PC-3 (cell line): ENCODE measurements around the gene KCNH5. TPM values are rescaled to one million over a fixed set of nuclear protein-coding genes. Genes with fewer than 3 reads are reported as not detected.

Experiments
- ATAC-seq: fragments of 200-7000 bp; cut with Tn5 transposase; 2 replicates; pipeline ENCODE4 v1.9.1; 2020; ENCODE audit warnings: mild to moderate bottlenecking, moderate library complexity
- BruUV-seq: library from RNA; stranded (reverse); fragments of 400-500 nt; replicated peaks from 2 replicates; lab custom pipeline; 2021; lab: Mats Ljungman, UMichigan
- CTCF ChIA-PET: fragments of 300-600 bp; sonication (Branson Sonifier 250); formaldehyde crosslinking; loops from one replicate; lab custom pipeline; 2022; ENCODE audit warnings: antibody characterized with exemption; lab: Charles Lee
- POLR2A ChIA-PET: fragments of 300-600 bp; sonication (Branson Sonifier 250); formaldehyde crosslinking; loops from one replicate; lab custom pipeline; 2022; ENCODE audit warnings: antibody characterized with exemption; ENCODE audit not compliant: unreplicated experiment; lab: Charles Lee
- DNase-seq: peaks from one replicate; pipeline ENCODE4 v3.0.0-alpha.2; 2015
- H2AFZ ChIP-seq: fragments of 300-600 bp; sonication (generic); 2 replicates; pipeline ENCODE4 v1.6.0; 2016; ENCODE audit warnings: antibody characterized with exemption, low read length
- H3F3A ChIP-seq: fragments of 300-600 bp; sonication (generic); one replicate; pipeline ENCODE4 v1.6.0; 2017; ENCODE audit warnings: antibody characterized with exemption, low read length, control low read depth, mild to moderate bottlenecking; ENCODE audit not compliant: unreplicated experiment
- H3K27ac ChIP-seq: fragments of 300-600 bp; sonication (generic); 2 replicates; pipeline ENCODE4 v1.5.1; 2016; ENCODE audit warnings: mild to moderate bottlenecking, low read length
- H3K27me3 ChIP-seq: fragments of 300-600 bp; sonication (generic); 2 replicates; pipeline ENCODE4 v1.6.1; 2016; ENCODE audit warnings: low read length, mixed read lengths
- H3K36me3 ChIP-seq: fragments of 300-600 bp; sonication (generic); 2 replicates; pipeline ENCODE4 v1.6.1; 2016; ENCODE audit warnings: low read depth, mixed run types, low read length, mixed read lengths
- H3K4me1 ChIP-seq: fragments of 300-600 bp; sonication (generic); 2 replicates; pipeline ENCODE4 v1.5.1; 2016; ENCODE audit warnings: low read length; ENCODE audit not compliant: insufficient read depth
- H3K4me2 ChIP-seq: fragments of 300-600 bp; sonication (generic); 2 replicates; pipeline ENCODE4 v1.6.0; 2016; ENCODE audit warnings: low read length
- H3K4me3 ChIP-seq: fragments of 300-600 bp; sonication (generic); 2 replicates; pipeline ENCODE4 v1.5.1; 2016; ENCODE audit warnings: mild to moderate bottlenecking, low read length, mixed read lengths
- H3K79me2 ChIP-seq: fragments of 300-600 bp; sonication (generic); 2 replicates; pipeline ENCODE4 v1.6.1; 2017; ENCODE audit warnings: low read length, mixed read lengths
- H3K9ac ChIP-seq: fragments of 300-600 bp; sonication (generic); 2 replicates; pipeline ENCODE4 v1.6.0; 2016; ENCODE audit warnings: mild to moderate bottlenecking, low read length
- H3K9me2 ChIP-seq: fragments of 300-600 bp; sonication (generic); replicated peaks from 2 replicates; pipeline ENCODE4 v1.6.1; 2016; ENCODE audit warnings: mixed run types, low read length, mixed read lengths
- H3K9me3 ChIP-seq: fragments of 300-600 bp; sonication (generic); 2 replicates; pipeline ENCODE4 v1.6.1; 2016; ENCODE audit warnings: low read length, mixed read lengths
- H4K20me1 ChIP-seq: fragments of 300-600 bp; sonication (generic); 2 replicates; pipeline ENCODE4 v1.6.1; 2016; ENCODE audit warnings: low read length, mixed read lengths
- CTCF ChIP-seq: fragments of 300-600 bp; sonication (generic); conservative IDR thresholded peaks from 2 replicates; pipeline ENCODE4 v1.5.1; 2017; ENCODE audit warnings: antibody characterized with exemption, low read depth, mild to moderate bottlenecking, low read length
- EZH2 ChIP-seq: fragments of 300-600 bp; sonication (generic); IDR thresholded peaks from one replicate; pipeline ENCODE4 v1.6.1; 2017; ENCODE audit warnings: antibody characterized with exemption, mild to moderate bottlenecking, low read length; ENCODE audit not compliant: unreplicated experiment
- EZH2phosphoT487 ChIP-seq: fragments of 300-600 bp; sonication (generic); IDR thresholded peaks from 2 replicates; pipeline ENCODE4 v1.6.1; 2018; ENCODE audit warnings: mild to moderate bottlenecking, antibody characterized with exemption, low read length, borderline replicate concordance
- intact Hi-C: fragments of 100-400 bp; cut with micrococcal nuclease; formaldehyde crosslinking; loops from 2 replicates; pipeline ENCODE4 v1.9.0; 2023
- total RNA-seq: library from RNA; depleted of rRNA; stranded (reverse); fragments of >200 nt; gene quantifications from 2 replicates; pipeline ENCODE4 v1.2.3, GENCODE V29; 2014

The KCNH5 gene
- total RNA-seq, 1 experiment from 2014 or later, result not detected

- intact Hi-C loops, result no loop called here
- Histone ChIP-seq H3K4me1 (no peaks in the 10 kb centered on the region), H3K9ac (no peak overlapping the region), H3K27ac (no peak overlapping the region), H3K36me3 (no peaks in the 10 kb centered on the region), H3K4me2 (no peak overlapping the region), H3F3A (no peaks in the 10 kb centered on the region), H3K9me2 (no peaks in the 10 kb centered on the region), H3K79me2 (no peaks in the 10 kb centered on the region), H2AFZ (no peak overlapping the region), H3K9me3 (no peaks in the 10 kb centered on the region), H4K20me1 (no peaks in the 10 kb centered on the region), H3K27me3 (peaks cover 33% of the 10 kb centered on the region), H3K4me3 (no peak overlapping the region)
- no peak for DNase-seq
- BruUV-seq, result no TSS peak
- CTCF ChIA-PET, result no interaction called here
- no peak for ATAC-seq
- POLR2A ChIA-PET, result no interaction called here
- TF ChIP-seq EZH2phosphoT487, result no peak
- no peak for TF ChIP-seq CTCF
- no peak for TF ChIP-seq EZH2
Observed at GRCh38 chr14:63014621-63015020, 30.6 kb downstream of the KCNH5 start.

DNA sequence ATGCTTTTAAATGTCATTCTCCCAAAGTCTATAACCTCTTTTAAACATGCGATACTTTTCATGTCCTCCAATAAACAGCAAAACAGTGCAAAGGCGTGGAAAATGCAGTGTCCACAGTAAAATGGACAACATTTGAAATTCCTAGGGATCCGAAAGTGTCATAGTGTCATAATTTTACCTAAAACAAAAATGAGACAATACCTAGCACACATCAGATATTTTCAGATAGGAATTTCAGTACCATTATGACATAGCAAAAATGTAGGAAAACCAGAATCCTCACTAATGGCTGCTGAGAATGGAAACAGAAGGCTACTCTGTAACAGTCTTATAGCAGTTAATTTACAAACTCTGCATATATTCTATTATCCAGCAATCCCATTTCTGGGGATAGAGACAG is 33.1 kb downstream of the KCNH5 start:
- TF ChIP-seq CTCF, result no peak
- TF ChIP-seq EZH2phosphoT487, result no peak
- TF ChIP-seq EZH2, result no peak
- Histone ChIP-seq H3K9ac (no peak overlapping the region), H3F3A (no peaks in the 10 kb centered on the region), H2AFZ (no peak overlapping the region), H3K27me3 (peaks cover 51% of the 10 kb centered on the region), H3K27ac (no peak overlapping the region), H3K36me3 (no peaks in the 10 kb centered on the region), H3K9me3 (no peaks in the 10 kb centered on the region), H3K9me2 (no peaks in the 10 kb centered on the region), H3K79me2 (no peaks in the 10 kb centered on the region), H3K4me2 (no peak overlapping the region), H4K20me1 (no peaks in the 10 kb centered on the region), H3K4me1 (no peaks in the 10 kb centered on the region), H3K4me3 (no peak overlapping the region)
- ATAC-seq (no peak), DNase-seq (no peak)
- ChIA-PET POLR2A (no interaction called here), CTCF (no interaction called here)
- no TSS peak for BruUV-seq
- intact Hi-C loops, result no loop called here

- no peak overlapping the region for H3K4me2 ChIP-seq
- ChIA-PET CTCF (no interaction called here), POLR2A (no interaction called here)
- H3K9me3 ChIP-seq, result no peaks in the 10 kb centered on the region
- H3K4me3 ChIP-seq, result no peak overlapping the region
- BruUV-seq, result no TSS peak
- no peak overlapping the region for H3K9ac ChIP-seq
- H3K9me2 ChIP-seq, result no peaks in the 10 kb centered on the region
- DNase-seq (peak; percentile 18), ATAC-seq (no peak)
- peaks cover 53% of the 10 kb centered on the region for H3K27me3 ChIP-seq
- TF ChIP-seq CTCF (no peak), EZH2 (no peak), EZH2phosphoT487 (no peak)
- no peak overlapping the region for H3K27ac ChIP-seq
- H3K4me1 ChIP-seq, result no peaks in the 10 kb centered on the region
- intact Hi-C loops, result no loop called here
- H3K36me3 ChIP-seq, result no peaks in the 10 kb centered on the region
- H3F3A ChIP-seq, result no peaks in the 10 kb centered on the region
- H3K79me2 ChIP-seq, result no peaks in the 10 kb centered on the region
- no peaks in the 10 kb centered on the region for H4K20me1 ChIP-seq
- no peak overlapping the region for H2AFZ ChIP-seq
Observed at GRCh38 chr14:63011623-63012022, 33.6 kb downstream of the KCNH5 start.
